ENCODE results near the gene WNT3.

Gene WNT3

DNA sequence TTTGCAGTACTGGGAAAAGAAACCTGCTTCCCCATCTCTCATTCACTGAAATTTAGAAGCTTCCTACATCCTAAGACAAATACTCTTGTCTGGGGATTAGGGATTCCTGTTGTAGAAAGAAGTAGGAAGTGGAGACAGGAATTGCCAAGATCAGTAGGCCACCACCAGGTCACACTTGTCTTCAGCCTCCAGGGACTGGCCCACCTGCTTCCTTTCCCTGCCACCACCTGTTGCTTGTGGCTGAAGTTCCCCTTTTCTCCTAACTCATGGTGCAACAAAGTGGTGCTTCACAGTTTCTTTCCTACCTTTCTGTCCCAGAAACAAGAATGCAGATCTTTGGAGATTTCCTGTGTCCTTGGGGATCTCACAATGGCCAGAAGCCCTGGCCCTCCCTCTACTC, 82.4 kb downstream of the WNT3 start:
- Histone ChIP-seq H3K27ac (0 out of 2 replicates have a peak overlapping the region, but pooled peaks have one; percentile 45), H3K27me3 (no peaks in the 10 kb centered on the region), H3K4me3 (no peak overlapping the region), H3K9me3 (no peaks in the 10 kb centered on the region), H3K4me1 (peaks cover 23% of the 10 kb centered on the region), H3K36me3 (peaks cover 26% of the 10 kb centered on the region), H3K9ac (no peak overlapping the region), H3K4me2 (peak overlapping the region; percentile 72), H4K20me1 (no peaks in the 10 kb centered on the region)
- TF ChIP-seq Cebpa-rat (IDR thresholded peaks at IDR 0.05): no peak

DNA sequence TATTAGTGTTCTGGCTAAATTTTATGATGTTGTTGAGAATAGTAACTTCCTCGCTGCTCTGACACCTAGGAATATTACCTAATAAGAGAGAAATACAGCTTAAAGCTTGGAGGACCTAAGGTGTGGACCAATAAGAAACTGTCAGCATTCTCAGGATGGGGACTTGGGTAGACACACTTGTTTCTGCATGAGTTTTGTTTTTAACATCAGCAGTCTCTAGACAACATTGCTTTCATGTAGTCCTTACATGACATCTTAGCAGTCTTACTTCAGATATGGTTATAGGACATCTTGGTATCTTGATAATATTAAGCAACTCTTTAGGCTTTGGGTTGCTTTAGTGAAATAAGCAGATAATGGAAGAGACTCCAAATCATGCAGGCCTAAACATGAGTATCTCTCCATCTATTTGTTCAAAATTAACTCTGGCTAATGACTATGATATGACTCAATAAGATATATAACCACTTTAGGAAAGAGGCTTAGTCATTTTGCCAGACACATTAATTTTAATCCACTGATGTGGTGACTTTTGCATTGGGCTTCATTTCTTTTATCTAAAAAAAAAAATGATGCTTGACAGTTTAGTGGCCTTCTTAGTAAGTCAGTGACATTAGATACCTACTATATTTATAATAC, 84.5 kb downstream of the WNT3 start:
- Histone ChIP-seq H4K20me1 (no peaks in the 10 kb centered on the region), H3K4me3 (no peak overlapping the region), H3K27me3 (no peaks in the 10 kb centered on the region), H3K27ac (no peak overlapping the region), H3K9me3 (no peaks in the 10 kb centered on the region), H3K4me1 (peaks cover 23% of the 10 kb centered on the region), H3K36me3 (peaks cover 26% of the 10 kb centered on the region), H3K9ac (no peak overlapping the region), H3K4me2 (no peak overlapping the region)
- no peak for TF ChIP-seq Cebpa-rat (IDR thresholded peaks at IDR 0.05)

DNA sequence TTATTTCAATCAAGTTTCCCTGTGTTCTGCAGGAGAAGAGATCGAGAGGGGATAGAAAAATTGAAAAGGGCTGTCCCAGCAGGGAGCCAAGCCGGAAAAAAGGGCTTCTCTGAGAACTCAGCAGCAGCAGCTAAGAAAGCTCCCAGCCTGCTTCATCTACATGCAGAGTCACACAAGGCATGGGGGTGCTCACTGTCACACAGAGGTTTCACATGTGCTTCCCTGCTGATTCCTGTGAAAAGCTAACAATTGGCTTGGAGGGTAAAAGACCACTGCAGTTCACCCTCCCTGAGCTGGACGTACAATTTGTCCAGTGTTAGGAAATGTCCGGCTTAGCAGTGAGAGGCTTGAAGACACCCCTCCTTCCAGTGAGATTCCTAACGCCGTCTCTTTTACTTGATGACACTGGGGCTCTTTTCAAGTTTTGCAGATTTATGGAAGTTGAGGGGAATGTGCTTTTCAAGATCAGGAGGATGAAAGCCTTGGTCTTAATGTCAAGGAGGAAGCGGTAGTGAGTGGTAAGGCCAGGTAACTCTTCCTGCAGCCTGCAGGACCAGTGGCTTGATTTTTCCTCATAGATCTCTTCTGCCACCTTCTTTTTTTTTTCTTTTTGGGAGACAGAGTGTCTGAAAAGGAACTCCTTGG, 85.6 kb downstream of the WNT3 start:
- Histone ChIP-seq H3K27ac (no peak overlapping the region), H3K9me3 (no peaks in the 10 kb centered on the region), H3K4me1 (peaks cover 23% of the 10 kb centered on the region), H3K27me3 (no peaks in the 10 kb centered on the region), H3K4me2 (no peak overlapping the region), H3K9ac (no peak overlapping the region), H4K20me1 (no peaks in the 10 kb centered on the region), H3K4me3 (no peak overlapping the region), H3K36me3 (peaks cover 20% of the 10 kb centered on the region)
- no peak for TF ChIP-seq Cebpa-rat (IDR thresholded peaks at IDR 0.05)

DNA sequence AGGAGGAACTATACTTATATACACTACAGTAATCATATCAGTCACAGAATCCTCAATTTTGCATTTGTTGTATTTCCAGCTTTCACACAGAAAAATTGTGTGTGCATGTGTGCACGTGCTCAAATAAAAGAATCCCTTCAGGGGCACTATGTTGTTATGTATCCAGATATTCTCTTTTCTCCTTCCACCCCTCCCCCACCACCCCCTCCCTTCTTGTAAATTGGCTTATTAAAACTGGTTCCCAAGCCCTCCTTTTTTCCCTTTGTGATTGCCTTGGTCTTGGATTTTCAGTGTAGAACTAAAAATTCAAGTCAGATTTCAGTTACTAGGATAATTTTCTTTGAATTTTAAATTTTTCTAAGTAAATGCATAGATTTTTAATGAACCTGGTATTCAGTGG, 86.3 kb downstream of the WNT3 start:
- H3K9ac ChIP-seq: no peak overlapping the region

DNA sequence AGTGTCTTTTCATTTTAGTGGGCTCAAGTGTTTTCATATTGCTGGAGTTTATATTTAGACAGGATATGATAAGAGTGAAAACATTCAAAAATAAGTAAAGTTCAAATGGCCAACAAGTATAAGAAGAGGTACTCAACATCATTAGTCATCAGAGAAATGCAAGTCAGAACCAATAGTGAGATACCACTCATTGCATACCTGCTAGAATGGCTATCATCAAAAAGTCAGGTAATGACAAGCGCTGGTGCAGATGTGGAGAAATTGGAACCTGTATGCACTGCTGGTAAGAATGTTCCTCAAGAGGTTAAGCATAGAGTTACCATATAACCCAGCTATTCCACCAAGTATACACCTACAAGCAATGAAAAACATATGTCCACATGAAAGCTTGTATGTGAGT, 87.8 kb downstream of the WNT3 start:
- no peaks in the 10 kb centered on the region for H3K27me3 ChIP-seq
- H3K9me3 ChIP-seq: no peaks in the 10 kb centered on the region
- H3K36me3 ChIP-seq: peaks cover 30% of the 10 kb centered on the region
- H3K4me1 ChIP-seq: peaks cover 3% of the 10 kb centered on the region
- H3K27ac ChIP-seq: no peak overlapping the region
- H3K4me3 ChIP-seq: no peak overlapping the region
- TF ChIP-seq Cebpa-rat (IDR thresholded peaks at IDR 0.05): no peak
- no peak overlapping the region for H3K4me2 ChIP-seq
- no peaks in the 10 kb centered on the region for H4K20me1 ChIP-seq
- H3K9ac ChIP-seq: no peak overlapping the region

More for the DNA sequence above, 86.3 kb downstream of the WNT3 start:
- no peak overlapping the region for H3K4me3 ChIP-seq
- H4K20me1 ChIP-seq: no peaks in the 10 kb centered on the region
- no peak overlapping the region for H3K4me2 ChIP-seq
- no peak overlapping the region for H3K27ac ChIP-seq
- no peaks in the 10 kb centered on the region for H3K27me3 ChIP-seq
- no peaks in the 10 kb centered on the region for H3K9me3 ChIP-seq
- H3K36me3 ChIP-seq: peaks cover 25% of the 10 kb centered on the region
- no peak for TF ChIP-seq Cebpa-rat (IDR thresholded peaks at IDR 0.05)
- peaks cover 18% of the 10 kb centered on the region for H3K4me1 ChIP-seq

DNA sequence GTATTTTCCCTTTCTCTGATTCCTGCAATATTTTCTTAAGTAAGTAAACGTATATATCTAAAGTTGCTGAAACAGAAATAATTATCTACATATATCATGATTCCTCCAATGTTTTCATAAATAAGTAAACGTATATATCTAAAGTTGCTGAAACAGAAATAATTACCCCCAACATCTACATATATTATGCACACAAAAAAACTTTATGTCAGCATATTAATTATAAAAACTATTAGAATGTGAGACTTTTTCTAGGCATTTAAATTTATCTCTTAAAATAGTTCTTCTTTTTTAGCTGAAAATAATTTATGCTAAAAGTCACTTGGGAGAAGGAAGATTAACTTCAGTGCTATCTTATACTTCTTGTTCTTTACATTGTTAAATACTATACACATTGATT, 88.5 kb downstream of the WNT3 start:
- H4K20me1 ChIP-seq: no peaks in the 10 kb centered on the region
- no peak for TF ChIP-seq Cebpa-rat (IDR thresholded peaks at IDR 0.05)
- H3K36me3 ChIP-seq: peaks cover 30% of the 10 kb centered on the region
- H3K9me3 ChIP-seq: no peaks in the 10 kb centered on the region
- H3K27me3 ChIP-seq: no peaks in the 10 kb centered on the region
- H3K9ac ChIP-seq: no peak overlapping the region
- no peaks in the 10 kb centered on the region for H3K4me1 ChIP-seq
- no peak overlapping the region for H3K27ac ChIP-seq
- no peak overlapping the region for H3K4me3 ChIP-seq
- H3K4me2 ChIP-seq: no peak overlapping the region

DNA sequence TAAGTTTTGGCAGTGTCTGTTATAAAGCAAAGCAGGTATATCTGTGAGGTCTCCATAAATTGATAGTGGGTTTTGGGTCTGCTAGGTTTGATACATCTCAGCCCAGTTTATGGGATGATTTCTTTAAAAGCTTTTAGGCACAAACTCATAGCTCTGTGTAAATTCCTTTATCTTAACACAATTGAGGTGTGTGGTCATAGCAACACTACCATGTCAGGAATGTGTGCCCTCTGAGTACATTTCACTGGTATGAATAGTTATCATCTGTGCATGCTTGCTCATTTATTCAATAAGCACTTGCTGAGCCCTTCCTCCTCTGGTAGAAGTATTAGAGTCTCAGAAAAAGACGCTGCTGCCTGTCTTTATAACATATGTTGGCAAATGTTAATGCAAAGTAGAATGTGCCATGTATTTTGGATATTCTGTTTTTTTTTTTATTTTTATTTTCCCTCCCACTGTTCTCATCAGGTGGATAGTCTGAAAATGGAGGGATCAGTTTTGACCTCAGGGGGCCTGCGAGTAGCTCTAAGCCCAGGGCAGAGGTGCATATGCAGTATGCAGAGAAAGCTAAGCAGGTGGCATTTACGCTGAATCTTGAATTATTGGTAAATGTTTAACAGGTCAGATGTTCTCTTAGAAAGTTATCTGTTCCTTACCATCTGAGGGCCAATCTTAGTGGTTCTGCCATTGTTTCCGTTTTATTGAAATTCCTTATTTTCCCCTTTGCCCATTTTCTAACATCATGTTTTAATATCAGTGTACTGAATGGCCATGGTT, 90.7 kb downstream of the WNT3 start:
- TF ChIP-seq Cebpa-rat (IDR thresholded peaks at IDR 0.05): no peak
- H3K36me3 ChIP-seq: peaks cover 21% of the 10 kb centered on the region
- no peak overlapping the region for H3K4me2 ChIP-seq
- no peak overlapping the region for H3K9ac ChIP-seq
- H3K27me3 ChIP-seq: no peaks in the 10 kb centered on the region
- no peak overlapping the region for H3K27ac ChIP-seq
- H4K20me1 ChIP-seq: no peaks in the 10 kb centered on the region
- H3K4me3 ChIP-seq: no peak overlapping the region
- no peaks in the 10 kb centered on the region for H3K9me3 ChIP-seq
- H3K4me1 ChIP-seq: no peaks in the 10 kb centered on the region

DNA sequence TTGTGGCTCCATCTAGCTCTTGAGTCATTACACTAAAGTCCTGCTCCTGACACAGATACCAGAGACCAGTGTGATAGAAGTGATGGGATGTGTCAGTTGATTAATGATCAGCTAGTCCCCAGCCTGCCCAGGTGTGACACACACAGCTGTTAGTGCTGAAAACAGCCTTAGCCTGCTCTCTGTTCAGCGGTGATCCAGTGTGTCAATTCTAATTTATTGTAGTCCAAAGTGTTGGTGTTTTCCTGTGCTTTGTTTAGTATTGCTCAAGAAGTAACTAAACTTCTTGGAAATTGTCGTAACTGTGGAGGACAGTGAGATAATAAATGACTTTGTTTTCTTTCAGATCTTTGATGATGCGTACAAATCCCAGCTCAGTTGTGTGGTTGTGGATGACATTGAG, 92.3 kb downstream of the WNT3 start:
- Histone ChIP-seq H3K9me3 (no peaks in the 10 kb centered on the region), H3K9ac (no peak overlapping the region), H3K27ac (no peak overlapping the region), H3K4me1 (peaks cover under 1% of the 10 kb centered on the region; the same call in 1 of the 2 replicates), H3K36me3 (peaks cover 23% of the 10 kb centered on the region), H3K4me2 (no peak overlapping the region), H3K27me3 (no peaks in the 10 kb centered on the region), H3K4me3 (no peak overlapping the region), H4K20me1 (no peaks in the 10 kb centered on the region)
- TF ChIP-seq Cebpa-rat (IDR thresholded peaks at IDR 0.05): no peak

DNA sequence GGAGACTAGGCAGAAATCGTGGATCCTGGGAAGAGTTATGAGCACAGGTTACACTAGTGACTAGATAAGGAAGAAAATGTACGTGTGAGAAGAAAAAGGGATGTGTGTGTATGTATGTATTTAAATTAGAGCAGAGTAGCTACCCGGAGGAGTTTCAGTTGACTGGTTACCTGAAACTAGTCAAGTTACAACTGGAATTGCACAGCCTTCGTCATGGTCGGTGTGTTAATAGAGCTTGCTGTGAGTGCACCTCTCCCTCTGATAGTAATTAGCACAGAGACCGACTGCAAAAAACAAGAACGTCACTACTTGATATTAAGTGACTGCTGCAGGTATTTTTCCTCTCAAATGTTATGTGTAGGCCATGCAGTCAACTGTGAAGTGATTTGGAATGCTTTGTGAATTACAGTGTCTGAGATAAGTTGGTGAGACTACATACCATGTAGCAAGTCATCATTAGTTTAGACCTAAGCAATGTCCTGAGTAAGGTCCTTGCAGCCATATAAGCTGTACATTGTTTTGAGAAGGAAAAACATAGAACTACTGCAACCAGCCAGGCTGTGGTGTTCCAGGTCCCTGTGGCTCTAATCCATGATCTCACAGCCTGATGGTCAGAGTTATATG, 95.7 kb downstream of the WNT3 start:
- Histone ChIP-seq H3K27ac (no peak overlapping the region), H4K20me1 (no peaks in the 10 kb centered on the region), H3K9ac (no peak overlapping the region), H3K4me2 (no peak overlapping the region), H3K4me3 (no peak overlapping the region), H3K27me3 (no peaks in the 10 kb centered on the region), H3K36me3 (peaks cover 21% of the 10 kb centered on the region), H3K9me3 (no peaks in the 10 kb centered on the region), H3K4me1 (peaks cover 5% of the 10 kb centered on the region; the same call in 1 of the 2 replicates)
- TF ChIP-seq Cebpa-rat (IDR thresholded peaks at IDR 0.05): no peak
